ENCODE results near the gene ST6GALNAC6.

Gene ST6GALNAC6

GRCh38 chr9:127918183-127919107 lies 19.0 kb upstream of the ST6GALNAC6 start:
- 0 out of 2 replicates have a peak, but pooled peaks have one; percentile 15 for TF ChIP-seq CTCF (conservative IDR thresholded peaks at IDR 0.05)
- H3K27ac ChIP-seq = peak overlapping the region; percentile 3; the same call in 1 of the 2 replicates

GRCh38 chr9:127917603-127918002 lies 18.2 kb upstream of the ST6GALNAC6 start:
- TF ChIP-seq CTCF (conservative IDR thresholded peaks at IDR 0.05) = no peak
- peak overlapping the region; percentile 48; the same call in 1 of the 2 replicates for H3K27ac ChIP-seq

- peak within 1 kb of the TSS; percentile 48; the same call in 1 of the 2 replicates for H3K27ac ChIP-seq
- TF ChIP-seq CTCF (conservative IDR thresholded peaks at IDR 0.05) = no peak
Measured at GRCh38 chr9:127916720-127917581, 17.5 kb upstream of the ST6GALNAC6 start, which contains the start of gene ST6GALNAC4. Gene ST6GALNAC4, minus strand, starts transcription at chr9:127917041. Its CDS starts 622 bp downstream, at chr9:127916419.

GRCh38 chr9:127915801-127916719 lies 16.7 kb upstream of the ST6GALNAC6 start:
- H3K27ac ChIP-seq = peak overlapping the region; percentile 48; the same call in 1 of the 2 replicates
- TF ChIP-seq CTCF (conservative IDR thresholded peaks at IDR 0.05) = no peak

GRCh38 chr9:127915325-127915752 lies 15.9 kb upstream of the ST6GALNAC6 start:
- H3K27ac ChIP-seq = no peak overlapping the region
- no peak for TF ChIP-seq CTCF (conservative IDR thresholded peaks at IDR 0.05)

- peak overlapping the region; percentile 39; the same call in 1 of the 2 replicates for H3K27ac ChIP-seq
Measured at GRCh38 chr9:127913682-127914081, 14.3 kb upstream of the ST6GALNAC6 start.

More at GRCh38 chr9:127913682-127914081, 14.3 kb upstream of the ST6GALNAC6 start:
- no peak for TF ChIP-seq CTCF (conservative IDR thresholded peaks at IDR 0.05)

Data from VCaP (cell line).